Adrenal gland (tissue), 5 donors: ENCODE data around the gene ERCC3.

ENCODE experiments used
- CTCF ChIP-seq, 6 experiments: fragments of 450-650 bp in 4 of 6; fragments of 200-600 bp in 2 of 6; sonication (generic) in 1 of 6; IDR thresholded peaks; 1 replicate in 5 of 6; 2 replicates in 1 of 6; pipeline versions ENCODE4 v1.5.1 to v1.8.0; 2016 to 2021; ENCODE audit warnings: antibody characterized with exemption in 6 of 6, mild to moderate bottlenecking in 2 of 6, moderate library complexity in 1 of 6
- POLR2A ChIP-seq, 2 donors: fragments of 450-650 bp; IDR thresholded peaks; one replicate each; pipeline ENCODE4 v1.6.1; 2017; ENCODE audit warnings: antibody characterized with exemption in 2 of 2, mild to moderate bottlenecking in 2 of 2, moderate library complexity in 1 of 2
- donor health status: DM: no; HTN: no; CAD: no.

GRCh38 chr2:127255721-127256120, 38.2 kb downstream of the ERCC3 start:
- TF ChIP-seq CTCF (IDR thresholded peaks at IDR 0.05), result no peak
- no peak for TF ChIP-seq POLR2A (IDR thresholded peaks at IDR 0.05)
